GM12878 (cell line): ENCODE data around the gene HS3ST5. TPM values are rescaled to one million over a fixed set of nuclear protein-coding genes. Genes with fewer than 3 reads are reported as not detected.

Source experiments
- ATAC-seq: fragments of 200-7000 bp; cut with Tn5 transposase; 3 replicates; pipeline ENCODE4 v1.9.1; 2020; ENCODE audit warnings: mild to moderate bottlenecking, moderate library complexity
- BruUV-seq: library from RNA; stranded (reverse); fragments of 400-500 nt; replicated peaks from 2 replicates; lab custom pipeline; 2021; lab: Mats Ljungman, UMichigan
- CTCF ChIA-PET: fragments of 300-600 bp; sonication (Branson Sonifier 250); formaldehyde crosslinking; extraction: SDS; loops from one replicate; lab custom pipeline; 2021; ENCODE audit warnings: inconsistent platforms; lab: Yijun Ruan, JAX
- POLR2A ChIA-PET: fragments of 350-600 bp; formaldehyde crosslinking; extraction: SDS; loops from one replicate; lab custom pipeline; 2021; ENCODE audit warnings: inconsistent platforms; lab: Charles Lee
- RAD21 ChIA-PET: fragments of 300-600 bp; sonication (Branson Sonifier 250); formaldehyde crosslinking; loops from one replicate; lab custom pipeline; 2023; ENCODE audit warnings: antibody characterized with exemption; ENCODE audit not compliant: unreplicated experiment; lab: Charles Lee
- SMC1A ChIA-PET: fragments of 300-600 bp; sonication (Branson Sonifier 250); formaldehyde crosslinking; loops from one replicate; lab custom pipeline; 2023; ENCODE audit not compliant: unreplicated experiment, uncharacterized antibody; lab: Charles Lee
- DNase-seq: peaks from one replicate; pipeline ENCODE4 v3.0.0-alpha.2; 2011; ENCODE audit warnings: low read depth, low spot score
- FAIRE-seq: peaks from 3 replicates; lab custom pipeline; 2011; peaks lifted over from hg19 to GRCh38; lab: Jason Lieb, UNC
- H2AFZ ChIP-seq: 2 replicates; pipeline ENCODE4 v1.6.0; 2011; ENCODE audit warnings: low read depth, low read length, control low read depth; ENCODE audit not compliant: control insufficient read depth
- H3K27ac ChIP-seq: 2 replicates; pipeline ENCODE4 v1.5.1; 2011; ENCODE audit warnings: control low read depth; ENCODE audit not compliant: control insufficient read depth, insufficient read depth
- H3K27me3 ChIP-seq, 2 experiments: replicated peaks in 1 of 2; 2 replicates each; pipeline versions ENCODE4 v1.6.0 to v1.6.1; 2011; ENCODE audit warnings: low read length in 1 of 2; ENCODE audit not compliant: control insufficient read depth in 2 of 2, insufficient read depth in 2 of 2
- H3K36me3 ChIP-seq, 2 experiments: 2 replicates each; pipeline ENCODE4 v1.5.1; 2011; ENCODE audit warnings: low read length in 1 of 2; ENCODE audit not compliant: control insufficient read depth in 2 of 2, insufficient read depth in 2 of 2
- H3K4me1 ChIP-seq: 2 replicates; pipeline ENCODE4 v1.6.1; 2011; ENCODE audit warnings: mild to moderate bottlenecking, low read length, moderate library complexity, mixed read lengths; ENCODE audit not compliant: control insufficient read depth, insufficient read depth
- H3K4me2 ChIP-seq: 2 replicates; pipeline ENCODE4 v1.6.0; 2011; ENCODE audit warnings: control low read depth; ENCODE audit not compliant: control insufficient read depth, insufficient read depth
- H3K4me3 ChIP-seq: fragments of 200-600 bp; sonication (generic); 2 replicates; pipeline ENCODE4 v1.5.1; 2016
- H3K79me2 ChIP-seq: 2 replicates; pipeline ENCODE4 v1.6.0; 2011; ENCODE audit warnings: low read length; ENCODE audit not compliant: control insufficient read depth, insufficient read depth
- H3K9ac ChIP-seq: 2 replicates; pipeline ENCODE4 v1.8.0; 2011; ENCODE audit warnings: low read length, control low read depth, mixed read lengths; ENCODE audit not compliant: control insufficient read depth, insufficient read depth
- H3K9me3 ChIP-seq: replicated peaks from 3 replicates; pipeline ENCODE4 v1.5.1; 2011; ENCODE audit warnings: mild to moderate bottlenecking, low read length; ENCODE audit not compliant: control insufficient read depth, insufficient read depth
- H4K20me1 ChIP-seq: 2 replicates; pipeline ENCODE4 v1.6.0; 2011; ENCODE audit not compliant: control insufficient read depth, insufficient read depth
- E4F1 ChIP-seq: fragments of 450-650 bp; IDR thresholded peaks from 2 replicates; pipeline ENCODE4 v1.6.1; 2018; ENCODE audit warnings: borderline replicate concordance, mild to moderate bottlenecking; ENCODE audit not compliant: partially characterized antibody
- ELK1 ChIP-seq: IDR thresholded peaks from 2 replicates; pipeline ENCODE4 v1.6.1; 2012; ENCODE audit warnings: low read depth, low read length, improper control_type of control experiment
- GABPA ChIP-seq: IDR thresholded peaks from 2 replicates; pipeline ENCODE4 v1.6.1; 2014; ENCODE audit warnings: antibody characterized with exemption, low read depth, mild to moderate bottlenecking, inconsistent platforms
- IRF4 ChIP-seq: IDR thresholded peaks from 2 replicates; pipeline ENCODE4 v1.6.1; 2011; ENCODE audit warnings: low read depth, low read length
- NKRF ChIP-seq: fragments of 450-650 bp; conservative IDR thresholded peaks from 2 replicates; pipeline ENCODE4 v1.6.1; 2017; ENCODE audit warnings: mild to moderate bottlenecking, moderate library complexity
- NR2C2 ChIP-seq: IDR thresholded peaks from 2 replicates; pipeline ENCODE4 v1.6.1; 2011; ENCODE audit warnings: borderline replicate concordance, low read depth; ENCODE audit not compliant: control insufficient read depth, insufficient read length
- PAX5 ChIP-seq: IDR thresholded peaks from 2 replicates; pipeline ENCODE4 v1.6.1; 2011; ENCODE audit warnings: low read depth, low read length, borderline replicate concordance
- PKNOX1 ChIP-seq: fragments of 450-650 bp; IDR thresholded peaks from 2 replicates; pipeline ENCODE4 v1.6.1; 2016; ENCODE audit warnings: mild to moderate bottlenecking
- POLR2A ChIP-seq: IDR thresholded peaks from 2 replicates; pipeline ENCODE4 v1.6.1; 2011; ENCODE audit warnings: low read depth, mild to moderate bottlenecking, low read length
- POU2F2 ChIP-seq: IDR thresholded peaks from 3 replicates; pipeline ENCODE4 v1.6.1; 2011; ENCODE audit warnings: low read depth, mild to moderate bottlenecking, low read length, borderline replicate concordance
- RBBP5 ChIP-seq: fragments of 200-600 bp; sonication (generic); conservative IDR thresholded peaks from 2 replicates; pipeline ENCODE4 v1.6.1; 2016
- SUPT20H ChIP-seq: IDR thresholded peaks from 2 replicates; pipeline ENCODE4 v1.6.1; 2011; ENCODE audit warnings: low read depth, mild to moderate bottlenecking, low read length, moderate library complexity, borderline replicate concordance; ENCODE audit not compliant: control insufficient read depth
- WGBS: methylation state at CpG from one replicate; pipeline ENCODE4 v1.1.6; 2016; ENCODE audit warnings: low lambda C conversion rate; ENCODE audit not compliant: insufficient replicate concordance, insufficient coverage; ENCODE audit errors: missing lambda C conversion rate; 5-methylcytosine and 5-hydroxymethylcytosine counted together
- in situ Hi-C: fragments of 300-500 bp; cut with MboI; formaldehyde crosslinking; loops from 9 replicates; pipeline ENCODE4 v1.14.3; 2018; ENCODE audit warnings: mixed read lengths
- intact Hi-C: fragments of 100-400 bp; cut with micrococcal nuclease; formaldehyde crosslinking; loops from one replicate; pipeline ENCODE4 v1.14.2; 2022; ENCODE audit not compliant: unreplicated experiment
- polyA plus RNA-seq, 11 experiments: library from polyadenylated mRNA; depleted of rRNA in 4 of 11; unstranded in 6 of 11; stranded (reverse) in 5 of 11; fragments of >200 nt; fragmentation: Nextera tagmentation in 4 of 11; fragmentation: Illumina TruSeq in 1 of 11; extraction: Ambion mirVana in 4 of 11; extraction: Trizol in 1 of 11; gene quantifications; 1 replicate in 1 of 11; 2 replicates in 10 of 11; pipeline versions ENCODE4 v1.2.1 to v1.2.3, GENCODE V29; 2011 to 2016; ENCODE audit warnings: inconsistent platforms in 2 of 11, missing spikeins in 2 of 11, low read depth in 1 of 11
- total RNA-seq, 4 experiments: library from RNA; depleted of rRNA in 3 of 4; stranded (reverse); fragments of >200 nt in 3 of 4; fragmentation: Illumina TruSeq in 1 of 4; extraction: Trizol in 1 of 4; gene quantifications; 2 replicates each; pipeline versions ENCODE4 v1.2.1 to v1.2.3, GENCODE V29; 2013 to 2021

Gene HS3ST5
- total and polyA plus RNA-seq, 10 of the 15 experiments (the other 5 are each of a cell fraction or from before 2014, with no cell fraction given), result 0.04 TPM; not detected in 9

- ChIA-PET SMC1A (no interaction called here), RAD21 (no interaction called here), CTCF (interaction anchor here (1.2 kb wide), 1 partner anchor 13 kb away, joined by 4 read pairs; no protein-coding TSS in a partner anchor), POLR2A (no interaction called here)
- Histone ChIP-seq H3K27ac (no peak overlapping the region), H4K20me1 (no peaks in the 10 kb centered on the region), H3K79me2 (no peaks in the 10 kb centered on the region), H3K36me3 (no peaks in the 10 kb centered on the region), H2AFZ (no peak overlapping the region), H3K27me3 (no peaks in the 10 kb centered on the region), H3K9me3 (no peaks in the 10 kb centered on the region), H3K9ac (no peak overlapping the region), H3K4me3 (no peak overlapping the region), H3K4me1 (no peaks in the 10 kb centered on the region), H3K4me2 (no peak overlapping the region)
- TF ChIP-seq PAX5 (no peak), PKNOX1 (no peak), POLR2A (no peak), ELK1 (no peak), E4F1 (no peak), NKRF (no peak), RBBP5 (no peak), IRF4 (no peak), POU2F2 (no peak), SUPT20H (no peak), NR2C2 (no peak), GABPA (no peak)
- intact Hi-C loops (no loop called here), in situ Hi-C loops (no loop called here)
- ATAC-seq (no peak), FAIRE-seq (no peak), DNase-seq (no peak)
- BruUV-seq, result no TSS peak
- 9% methylated on average over 2 of the region's 2 CpGs for WGBS
Measured at GRCh38 chr6:114291428-114291827, 51.4 kb downstream of the HS3ST5 start.
